ENCODE measurements around the gene HECW1.

DNA sequence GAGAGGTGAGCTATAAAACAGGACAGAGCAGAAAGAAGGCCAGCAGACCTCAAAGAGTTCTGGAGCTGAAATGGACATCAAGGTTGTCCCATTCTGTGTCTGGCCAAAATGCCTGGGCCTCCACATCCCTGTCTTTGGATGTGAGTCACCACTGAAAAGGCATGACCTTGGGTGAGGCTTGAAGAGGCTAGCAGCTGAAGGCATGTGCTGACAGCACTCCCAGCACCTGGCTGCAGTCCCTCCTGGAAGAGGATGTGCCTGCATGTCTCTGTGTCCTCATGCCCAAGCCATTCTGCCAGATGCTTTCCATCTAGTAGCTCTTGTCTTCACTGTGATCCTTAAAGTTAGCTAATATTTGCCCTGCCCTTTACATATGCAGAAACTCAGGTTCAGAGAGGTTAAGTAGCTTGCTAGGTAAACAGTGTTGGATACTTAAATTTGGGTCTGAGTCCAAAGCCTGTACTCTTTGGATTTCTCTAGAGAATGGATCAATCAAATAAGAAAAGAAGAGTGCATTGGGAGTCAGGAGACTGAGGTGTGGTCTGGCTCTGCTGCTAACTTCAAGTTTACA is 35.8 kb downstream of the HECW1 start:
- TF ChIP-seq, protein P1, sequence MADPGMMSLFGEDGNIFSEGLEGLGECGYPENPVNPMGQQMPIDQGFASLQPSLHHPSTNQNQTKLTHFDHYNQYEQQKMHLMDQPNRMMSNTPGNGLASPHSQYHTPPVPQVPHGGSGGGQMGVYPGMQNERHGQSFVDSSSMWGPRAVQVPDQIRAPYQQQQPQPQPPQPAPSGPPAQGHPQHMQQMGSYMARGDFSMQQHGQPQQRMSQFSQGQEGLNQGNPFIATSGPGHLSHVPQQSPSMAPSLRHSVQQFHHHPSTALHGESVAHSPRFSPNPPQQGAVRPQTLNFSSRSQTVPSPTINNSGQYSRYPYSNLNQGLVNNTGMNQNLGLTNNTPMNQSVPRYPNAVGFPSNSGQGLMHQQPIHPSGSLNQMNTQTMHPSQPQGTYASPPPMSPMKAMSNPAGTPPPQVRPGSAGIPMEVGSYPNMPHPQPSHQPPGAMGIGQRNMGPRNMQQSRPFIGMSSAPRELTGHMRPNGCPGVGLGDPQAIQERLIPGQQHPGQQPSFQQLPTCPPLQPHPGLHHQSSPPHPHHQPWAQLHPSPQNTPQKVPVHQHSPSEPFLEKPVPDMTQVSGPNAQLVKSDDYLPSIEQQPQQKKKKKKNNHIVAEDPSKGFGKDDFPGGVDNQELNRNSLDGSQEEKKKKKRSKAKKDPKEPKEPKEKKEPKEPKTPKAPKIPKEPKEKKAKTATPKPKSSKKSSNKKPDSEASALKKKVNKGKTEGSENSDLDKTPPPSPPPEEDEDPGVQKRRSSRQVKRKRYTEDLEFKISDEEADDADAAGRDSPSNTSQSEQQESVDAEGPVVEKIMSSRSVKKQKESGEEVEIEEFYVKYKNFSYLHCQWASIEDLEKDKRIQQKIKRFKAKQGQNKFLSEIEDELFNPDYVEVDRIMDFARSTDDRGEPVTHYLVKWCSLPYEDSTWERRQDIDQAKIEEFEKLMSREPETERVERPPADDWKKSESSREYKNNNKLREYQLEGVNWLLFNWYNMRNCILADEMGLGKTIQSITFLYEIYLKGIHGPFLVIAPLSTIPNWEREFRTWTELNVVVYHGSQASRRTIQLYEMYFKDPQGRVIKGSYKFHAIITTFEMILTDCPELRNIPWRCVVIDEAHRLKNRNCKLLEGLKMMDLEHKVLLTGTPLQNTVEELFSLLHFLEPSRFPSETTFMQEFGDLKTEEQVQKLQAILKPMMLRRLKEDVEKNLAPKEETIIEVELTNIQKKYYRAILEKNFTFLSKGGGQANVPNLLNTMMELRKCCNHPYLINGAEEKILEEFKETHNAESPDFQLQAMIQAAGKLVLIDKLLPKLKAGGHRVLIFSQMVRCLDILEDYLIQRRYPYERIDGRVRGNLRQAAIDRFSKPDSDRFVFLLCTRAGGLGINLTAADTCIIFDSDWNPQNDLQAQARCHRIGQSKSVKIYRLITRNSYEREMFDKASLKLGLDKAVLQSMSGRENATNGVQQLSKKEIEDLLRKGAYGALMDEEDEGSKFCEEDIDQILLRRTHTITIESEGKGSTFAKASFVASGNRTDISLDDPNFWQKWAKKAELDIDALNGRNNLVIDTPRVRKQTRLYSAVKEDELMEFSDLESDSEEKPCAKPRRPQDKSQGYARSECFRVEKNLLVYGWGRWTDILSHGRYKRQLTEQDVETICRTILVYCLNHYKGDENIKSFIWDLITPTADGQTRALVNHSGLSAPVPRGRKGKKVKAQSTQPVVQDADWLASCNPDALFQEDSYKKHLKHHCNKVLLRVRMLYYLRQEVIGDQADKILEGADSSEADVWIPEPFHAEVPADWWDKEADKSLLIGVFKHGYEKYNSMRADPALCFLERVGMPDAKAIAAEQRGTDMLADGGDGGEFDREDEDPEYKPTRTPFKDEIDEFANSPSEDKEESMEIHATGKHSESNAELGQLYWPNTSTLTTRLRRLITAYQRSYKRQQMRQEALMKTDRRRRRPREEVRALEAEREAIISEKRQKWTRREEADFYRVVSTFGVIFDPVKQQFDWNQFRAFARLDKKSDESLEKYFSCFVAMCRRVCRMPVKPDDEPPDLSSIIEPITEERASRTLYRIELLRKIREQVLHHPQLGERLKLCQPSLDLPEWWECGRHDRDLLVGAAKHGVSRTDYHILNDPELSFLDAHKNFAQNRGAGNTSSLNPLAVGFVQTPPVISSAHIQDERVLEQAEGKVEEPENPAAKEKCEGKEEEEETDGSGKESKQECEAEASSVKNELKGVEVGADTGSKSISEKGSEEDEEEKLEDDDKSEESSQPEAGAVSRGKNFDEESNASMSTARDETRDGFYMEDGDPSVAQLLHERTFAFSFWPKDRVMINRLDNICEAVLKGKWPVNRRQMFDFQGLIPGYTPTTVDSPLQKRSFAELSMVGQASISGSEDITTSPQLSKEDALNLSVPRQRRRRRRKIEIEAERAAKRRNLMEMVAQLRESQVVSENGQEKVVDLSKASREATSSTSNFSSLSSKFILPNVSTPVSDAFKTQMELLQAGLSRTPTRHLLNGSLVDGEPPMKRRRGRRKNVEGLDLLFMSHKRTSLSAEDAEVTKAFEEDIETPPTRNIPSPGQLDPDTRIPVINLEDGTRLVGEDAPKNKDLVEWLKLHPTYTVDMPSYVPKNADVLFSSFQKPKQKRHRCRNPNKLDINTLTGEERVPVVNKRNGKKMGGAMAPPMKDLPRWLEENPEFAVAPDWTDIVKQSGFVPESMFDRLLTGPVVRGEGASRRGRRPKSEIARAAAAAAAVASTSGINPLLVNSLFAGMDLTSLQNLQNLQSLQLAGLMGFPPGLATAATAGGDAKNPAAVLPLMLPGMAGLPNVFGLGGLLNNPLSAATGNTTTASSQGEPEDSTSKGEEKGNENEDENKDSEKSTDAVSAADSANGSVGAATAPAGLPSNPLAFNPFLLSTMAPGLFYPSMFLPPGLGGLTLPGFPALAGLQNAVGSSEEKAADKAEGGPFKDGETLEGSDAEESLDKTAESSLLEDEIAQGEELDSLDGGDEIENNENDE (IDR thresholded peaks at IDR 0.05; ENCODE audit: insufficient replicate concordance, low read length), result no peak
- TF ChIP-seq, protein P2, sequence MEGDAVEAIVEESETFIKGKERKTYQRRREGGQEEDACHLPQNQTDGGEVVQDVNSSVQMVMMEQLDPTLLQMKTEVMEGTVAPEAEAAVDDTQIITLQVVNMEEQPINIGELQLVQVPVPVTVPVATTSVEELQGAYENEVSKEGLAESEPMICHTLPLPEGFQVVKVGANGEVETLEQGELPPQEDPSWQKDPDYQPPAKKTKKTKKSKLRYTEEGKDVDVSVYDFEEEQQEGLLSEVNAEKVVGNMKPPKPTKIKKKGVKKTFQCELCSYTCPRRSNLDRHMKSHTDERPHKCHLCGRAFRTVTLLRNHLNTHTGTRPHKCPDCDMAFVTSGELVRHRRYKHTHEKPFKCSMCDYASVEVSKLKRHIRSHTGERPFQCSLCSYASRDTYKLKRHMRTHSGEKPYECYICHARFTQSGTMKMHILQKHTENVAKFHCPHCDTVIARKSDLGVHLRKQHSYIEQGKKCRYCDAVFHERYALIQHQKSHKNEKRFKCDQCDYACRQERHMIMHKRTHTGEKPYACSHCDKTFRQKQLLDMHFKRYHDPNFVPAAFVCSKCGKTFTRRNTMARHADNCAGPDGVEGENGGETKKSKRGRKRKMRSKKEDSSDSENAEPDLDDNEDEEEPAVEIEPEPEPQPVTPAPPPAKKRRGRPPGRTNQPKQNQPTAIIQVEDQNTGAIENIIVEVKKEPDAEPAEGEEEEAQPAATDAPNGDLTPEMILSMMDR (IDR thresholded peaks at IDR 0.05; ENCODE audit: control extremely low read depth in 1 of 3, insufficient read depth in 1 of 3, low read depth in 1 of 3, low read length in 3 of 3), result no peak
- no peak for TF ChIP-seq POLR2A (IDR thresholded peaks at IDR 0.05; ENCODE audit: control extremely low read depth in 1 of 2, low read depth in 2 of 2, low read length in 2 of 2)
- TF ChIP-seq ZNF274 (IDR thresholded peaks at IDR 0.05; ENCODE audit: borderline replicate concordance, extremely low read depth, low read length), result no peak
- no peak for TF ChIP-seq JUN (IDR thresholded peaks at IDR 0.05; ENCODE audit: low read depth, low read length)
- TF ChIP-seq EZH2 (IDR thresholded peaks at IDR 0.05; ENCODE audit: low read depth, low read length, severe bottlenecking), result no peak
- TF ChIP-seq, protein P3, sequence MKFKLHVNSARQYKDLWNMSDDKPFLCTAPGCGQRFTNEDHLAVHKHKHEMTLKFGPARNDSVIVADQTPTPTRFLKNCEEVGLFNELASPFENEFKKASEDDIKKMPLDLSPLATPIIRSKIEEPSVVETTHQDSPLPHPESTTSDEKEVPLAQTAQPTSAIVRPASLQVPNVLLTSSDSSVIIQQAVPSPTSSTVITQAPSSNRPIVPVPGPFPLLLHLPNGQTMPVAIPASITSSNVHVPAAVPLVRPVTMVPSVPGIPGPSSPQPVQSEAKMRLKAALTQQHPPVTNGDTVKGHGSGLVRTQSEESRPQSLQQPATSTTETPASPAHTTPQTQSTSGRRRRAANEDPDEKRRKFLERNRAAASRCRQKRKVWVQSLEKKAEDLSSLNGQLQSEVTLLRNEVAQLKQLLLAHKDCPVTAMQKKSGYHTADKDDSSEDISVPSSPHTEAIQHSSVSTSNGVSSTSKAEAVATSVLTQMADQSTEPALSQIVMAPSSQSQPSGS (IDR thresholded peaks at IDR 0.05; ENCODE audit: low read length), result no peak
- no peak for TF ChIP-seq CBX8 (IDR thresholded peaks at IDR 0.05; ENCODE audit: borderline replicate concordance, low read depth, low read length)

Measured in H1 (cell line).